Ishikawa (cell line): ENCODE results near the gene P2RY14.

Experiments used
- CEBPB ChIP-seq: IDR thresholded peaks from 2 replicates; pipeline ENCODE4 v1.6.1; 2012
- CREB1 ChIP-seq: IDR thresholded peaks from 2 replicates; pipeline ENCODE4 v1.6.1; 2012; ENCODE audit warnings: low read depth
- EGR1 ChIP-seq: IDR thresholded peaks from 2 replicates; pipeline ENCODE4 v1.6.1; 2012
- EP300 ChIP-seq: IDR thresholded peaks from 2 replicates; pipeline ENCODE4 v1.6.1; 2012; ENCODE audit warnings: borderline replicate concordance
- FOXM1 ChIP-seq: IDR thresholded peaks from 2 replicates; pipeline ENCODE4 v1.6.1; 2012; ENCODE audit warnings: low read depth, borderline replicate concordance
- MAX ChIP-seq: IDR thresholded peaks from 2 replicates; pipeline ENCODE4 v1.6.1; 2012
- NFIC ChIP-seq: IDR thresholded peaks from 2 replicates; pipeline ENCODE4 v1.6.1; 2012
- RAD21 ChIP-seq: IDR thresholded peaks from 2 replicates; pipeline ENCODE4 v1.6.1; 2012; ENCODE audit warnings: low read depth
- REST ChIP-seq: IDR thresholded peaks from 2 replicates; pipeline ENCODE4 v1.6.1; 2012; ENCODE audit warnings: low read depth, mild to moderate bottlenecking
- TAF1 ChIP-seq: IDR thresholded peaks from 2 replicates; pipeline ENCODE4 v1.6.1; 2012; ENCODE audit warnings: low read depth, mild to moderate bottlenecking
- TCF12 ChIP-seq: IDR thresholded peaks from 2 replicates; pipeline ENCODE4 v1.6.1; 2012; ENCODE audit warnings: low read depth
- TEAD4 ChIP-seq: IDR thresholded peaks from 2 replicates; pipeline ENCODE4 v1.6.1; 2012
- USF1 ChIP-seq: IDR thresholded peaks from 2 replicates; pipeline ENCODE4 v1.6.1; 2012
- YY1 ChIP-seq: IDR thresholded peaks from 2 replicates; pipeline ENCODE4 v1.6.1; 2012; ENCODE audit warnings: low read depth
- ZBTB7A ChIP-seq: IDR thresholded peaks from 2 replicates; pipeline ENCODE4 v1.6.1; 2012; ENCODE audit warnings: low read depth

The P2RY14 gene

GRCh38 chr3:151169262-151169947 is 108.9 kb downstream of the P2RY14 start:
- no peak for TF ChIP-seq MAX
- no peak for TF ChIP-seq USF1

- TF ChIP-seq ZBTB7A (no peak), EP300 (no peak), RAD21 (peak; percentile 81), FOXM1 (no peak)
Observed at GRCh38 chr3:151168269-151169094, 109.9 kb downstream of the P2RY14 start.

- TF ChIP-seq TAF1 (no peak), CREB1 (no peak), EP300 (no peak), MAX (no peak), USF1 (no peak), NFIC (no peak), RAD21 (no peak), ZBTB7A (no peak), FOXM1 (no peak), REST (no peak), TCF12 (no peak), TEAD4 (no peak), CEBPB (no peak), EGR1 (no peak), YY1 (no peak)
Observed at GRCh38 chr3:151166161-151166560, 112.2 kb downstream of the P2RY14 start.

- no peak for TF ChIP-seq ZBTB7A
- no peak for TF ChIP-seq REST
- TF ChIP-seq CREB1 = no peak
- no peak for TF ChIP-seq TEAD4
- no peak for TF ChIP-seq YY1
- TF ChIP-seq MAX = no peak
- no peak for TF ChIP-seq TCF12
- no peak for TF ChIP-seq NFIC
Observed at GRCh38 chr3:151165226-151165625, 113.1 kb downstream of the P2RY14 start.
